KOPT-K1 (cell line): ENCODE measurements around the gene RTCA.
"Not testable (repeated sequence)": the region's sequence is repeated elsewhere in the genome, so short reads cannot be mapped to it uniquely, and the experiment has no call there.

Experiments
- H3K27ac ChIP-seq: fragments of 200-600 bp; sonication (generic); 2 replicates; pipeline ENCODE4 v1.5.1; 2016; ENCODE audit warnings: antibody characterized with exemption, mild to moderate bottlenecking, low read depth, low read length; ENCODE audit not compliant: poor library complexity, severe bottlenecking
- H3K36me3 ChIP-seq: fragments of 200-600 bp; sonication (generic); 2 replicates; pipeline ENCODE4 v1.5.1; 2017; ENCODE audit warnings: antibody characterized with exemption, mild to moderate bottlenecking, low read length, moderate library complexity; ENCODE audit not compliant: insufficient read depth
- H3K9me3 ChIP-seq: fragments of 200-600 bp; sonication (generic); 2 replicates; pipeline ENCODE4 v1.5.1; 2017; ENCODE audit warnings: antibody characterized with exemption, low read length, mild to moderate bottlenecking; ENCODE audit not compliant: insufficient read depth, poor library complexity, severe bottlenecking

Gene RTCA

GRCh38 chr1:100339735-100340134 lies 73.7 kb downstream of the RTCA start:
- H3K36me3 ChIP-seq, H3K27ac ChIP-seq, H3K9me3 ChIP-seq: not testable (repeated sequence)

GRCh38 chr1:100340494-100340893 lies 74.5 kb downstream of the RTCA start:
- no peaks in the 10 kb centered on the region for H3K36me3 ChIP-seq
- H3K27ac ChIP-seq, result no peak overlapping the region
- H3K9me3 ChIP-seq, result no peaks in the 10 kb centered on the region

GRCh38 chr1:100342348-100342747 lies 76.3 kb downstream of the RTCA start:
- Histone ChIP-seq H3K36me3 (no peaks in the 10 kb centered on the region), H3K9me3 (no peaks in the 10 kb centered on the region), H3K27ac (no peak overlapping the region)
